Naive thymus-derived CD4-positive, alpha-beta T cell (primary cell): ENCODE data around the gene C9orf72. TPM values are rescaled to one million over a fixed set of nuclear protein-coding genes. Genes with fewer than 3 reads are reported as not detected.

Experiments used
- ATAC-seq: fragments of 150-1000 bp; cut with Tn5 transposase; 2 replicates; pipeline ENCODE4 v1.10.0; 2021; ENCODE audit warnings: mild to moderate bottlenecking, moderate library complexity
- CTCF ChIA-PET: fragments of 350-600 bp; sonication (Branson Sonifier 250); formaldehyde crosslinking; loops from one replicate; lab custom pipeline; 2021; ENCODE audit warnings: antibody characterized with exemption; lab: Charles Lee
- POLR2A ChIA-PET: fragments of 350-600 bp; sonication (Branson Sonifier 250); formaldehyde crosslinking; loops from one replicate; lab custom pipeline; 2021; ENCODE audit warnings: antibody characterized with exemption, inconsistent platforms; lab: Charles Lee
- DNase-seq, 9 donors: peaks; one replicate each; pipeline versions ENCODE4 v3.0.0 to v3.0.0-alpha.2; 2020 to 2022; ENCODE audit warnings: mixed read lengths in 1 of 9
- H3K27ac ChIP-seq: one replicate; pipeline ENCODE4 v1.7.0; 2013; ENCODE audit warnings: mild to moderate bottlenecking, low read depth, low read length, moderate library complexity
- H3K27me3 ChIP-seq, 2 donors: one replicate each; pipeline ENCODE4 v1.7.0; 2013; ENCODE audit warnings: low read length in 2 of 2, mild to moderate bottlenecking in 2 of 2, moderate library complexity in 2 of 2; ENCODE audit not compliant: control insufficient read depth in 2 of 2, insufficient read depth in 2 of 2
- H3K36me3 ChIP-seq, 3 experiments: 1 replicate in 2 of 3; 2 replicates in 1 of 3; pipeline ENCODE4 v1.7.0; 2013; ENCODE audit warnings: low read length in 3 of 3, mild to moderate bottlenecking in 3 of 3, moderate library complexity in 1 of 3; ENCODE audit not compliant: insufficient read depth in 3 of 3, control insufficient read depth in 2 of 3
- H3K4me1 ChIP-seq, 2 donors: one replicate each; pipeline ENCODE4 v1.7.0; 2013; ENCODE audit warnings: low read length in 2 of 2, mild to moderate bottlenecking in 2 of 2, moderate library complexity in 1 of 2; ENCODE audit not compliant: control insufficient read depth in 2 of 2, insufficient read depth in 2 of 2
- H3K4me3 ChIP-seq: 2 replicates; pipeline ENCODE4 v1.7.0; 2013; ENCODE audit warnings: mild to moderate bottlenecking, low read length
- H3K9me3 ChIP-seq, 3 experiments: 1 replicate in 2 of 3; 2 replicates in 1 of 3; pipeline ENCODE4 v1.7.0; 2013; ENCODE audit warnings: low read length in 3 of 3; ENCODE audit not compliant: control insufficient read depth in 2 of 3
- H3K27ac Mint-ChIP-seq, 9 donors: one replicate each; pipeline ENCODE4 v1.8.0; 2020 to 2022; ENCODE audit warnings: mixed read lengths in 9 of 9, mild to moderate bottlenecking in 8 of 9, moderate library complexity in 5 of 9, inconsistent platforms in 2 of 9
- H3K27me3 Mint-ChIP-seq, 5 donors: one replicate each; pipeline ENCODE4 v1.8.0; 2021 to 2022; ENCODE audit warnings: mixed read lengths in 5 of 5, mild to moderate bottlenecking in 1 of 5
- H3K36me3 Mint-ChIP-seq, 5 donors: one replicate each; pipeline ENCODE4 v1.8.0; 2020 to 2022; ENCODE audit warnings: mixed read lengths in 5 of 5, mild to moderate bottlenecking in 3 of 5, inconsistent platforms in 1 of 5
- H3K4me1 Mint-ChIP-seq, 7 donors: one replicate each; pipeline ENCODE4 v1.8.0; 2020 to 2022; ENCODE audit warnings: mixed read lengths in 7 of 7, mild to moderate bottlenecking in 3 of 7, inconsistent platforms in 1 of 7
- H3K4me3 Mint-ChIP-seq, 10 donors: one replicate each; pipeline ENCODE4 v1.8.0; 2020 to 2022; ENCODE audit warnings: mild to moderate bottlenecking in 10 of 10, mixed read lengths in 10 of 10, moderate library complexity in 6 of 10, inconsistent platforms in 2 of 10
- H3K9me3 Mint-ChIP-seq, 11 donors: one replicate each; pipeline ENCODE4 v1.8.0; 2020 to 2022; ENCODE audit warnings: mixed read lengths in 11 of 11, mild to moderate bottlenecking in 4 of 11, inconsistent platforms in 1 of 11, moderate library complexity in 1 of 11
- intact Hi-C, 2 donors: fragments of 100-400 bp; cut with micrococcal nuclease; formaldehyde crosslinking; loops; one replicate each; pipeline ENCODE4 v1.15.1; 2023
- polyA plus RNA-seq, 2 donors: library from polyadenylated mRNA; unstranded; fragments of 300-500 nt; fragmentation: Illumina TruSeq; gene quantifications; one replicate each; pipeline ENCODE4 v1.2.3, GENCODE V29; 2021
- total RNA-seq, 6 experiments: library from RNA in 5 of 6; stranded (reverse) in 5 of 6; gene quantifications; 1 replicate in 5 of 6; 2 replicates in 1 of 6; pipeline ENCODE4 v1.2.3 and lab custom pipeline; 2021 to 2026

C9orf72 gene
- total and polyA plus RNA-seq, 7 experiments from 2014 or later, result 9.2 to 65.8 (median 25.9) TPM

DNA sequence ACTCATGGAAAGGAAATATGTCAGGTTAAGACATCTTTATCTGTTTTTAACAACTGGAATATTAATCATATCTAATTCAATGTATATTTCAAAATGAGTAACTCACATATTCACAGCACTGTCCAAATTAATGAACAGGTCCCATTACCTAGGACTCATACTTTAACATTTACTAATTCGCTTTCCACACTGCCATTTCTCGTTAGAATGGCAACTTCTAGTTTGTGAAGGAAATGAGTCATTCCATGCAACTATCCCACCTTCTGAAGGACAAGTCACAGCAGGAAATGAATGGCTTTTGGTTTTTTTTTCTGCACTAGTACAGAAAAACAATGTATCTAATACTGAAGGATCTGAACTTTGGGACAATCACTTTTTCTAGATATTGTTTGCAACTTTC is 73.8 kb downstream of the C9orf72 start:
- ATAC-seq (peak; percentile 24), DNase-seq (no peak)
- H3K36me3 Mint-ChIP-seq, result peaks cover 0 to 2% (median 0%) of the 10 kb centered on the region in 5 donors
- intact Hi-C loops, result no loop called here
- peak overlapping the region in 1 of 10 donors; percentile 18 for H3K4me3 Mint-ChIP-seq
- CTCF ChIA-PET, result no interaction called here
- H3K27me3 Mint-ChIP-seq, result peaks cover 0 to 3% (median 0%) of the 10 kb centered on the region in 5 donors
- peaks cover 0 to 4% (median 0%) of the 10 kb centered on the region in 11 donors for H3K9me3 Mint-ChIP-seq
- no peaks in the 10 kb centered on the region for H3K36me3 ChIP-seq
- H3K4me3 ChIP-seq, result no peak overlapping the region
- H3K27me3 ChIP-seq, result no peaks in the 10 kb centered on the region
- no peaks in the 10 kb centered on the region for H3K4me1 ChIP-seq
- no peak overlapping the region for H3K27ac Mint-ChIP-seq
- H3K27ac ChIP-seq, result no peak overlapping the region
- H3K9me3 ChIP-seq, result no peaks in the 10 kb centered on the region
- POLR2A ChIA-PET, result no interaction called here
- peaks cover 0 to 15% (median 0%) of the 10 kb centered on the region in 7 donors for H3K4me1 Mint-ChIP-seq

DNA sequence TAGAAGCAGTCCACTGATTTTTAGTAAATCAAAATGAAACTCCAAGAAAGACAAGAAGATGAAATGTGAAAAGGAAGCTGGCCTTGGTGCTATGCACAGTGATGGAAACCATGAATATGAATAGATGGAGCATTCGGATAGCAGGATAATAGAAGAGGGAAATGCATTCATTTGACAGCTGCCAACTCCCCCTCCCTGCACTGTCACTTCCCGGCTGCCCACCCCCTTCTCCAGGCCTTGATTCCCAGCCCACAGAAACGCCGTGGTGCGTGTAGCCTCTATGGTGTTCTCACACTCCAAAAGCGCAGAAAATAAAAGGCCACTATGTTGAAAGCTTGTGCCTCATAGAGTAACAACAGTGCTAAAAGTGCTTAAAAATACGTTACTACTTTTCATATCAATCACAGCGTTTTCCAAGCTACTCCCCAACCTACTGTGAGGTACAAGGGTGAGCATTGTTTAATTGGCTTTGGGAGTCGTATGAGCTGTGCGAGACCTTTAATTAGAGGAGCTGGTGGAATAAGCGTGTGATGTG is 75.3 kb downstream of the C9orf72 start:
- DNase-seq (no peak), ATAC-seq (no peak)
- no peaks in the 10 kb centered on the region for H3K27me3 Mint-ChIP-seq
- H3K4me3 Mint-ChIP-seq, result no peak overlapping the region
- Histone ChIP-seq H3K4me1 (no peaks in the 10 kb centered on the region), H3K9me3 (no peaks in the 10 kb centered on the region), H3K27me3 (no peaks in the 10 kb centered on the region), H3K4me3 (no peak overlapping the region), H3K27ac (no peak overlapping the region), H3K36me3 (no peaks in the 10 kb centered on the region)
- peaks cover 0 to 13% (median 0%) of the 10 kb centered on the region in 7 donors for H3K4me1 Mint-ChIP-seq
- H3K9me3 Mint-ChIP-seq, result peaks cover 0 to 11% (median 5%) of the 10 kb centered on the region in 11 donors
- intact Hi-C loops, result no loop called here
- peaks cover 0 to 4% (median 4%) of the 10 kb centered on the region in 5 donors for H3K36me3 Mint-ChIP-seq
- H3K27ac Mint-ChIP-seq, result no peak overlapping the region
- ChIA-PET POLR2A (no interaction called here), CTCF (no interaction called here)

Other genes starting within 250 kb of the C9orf72 start
- not detected for gene IFNK, start 49.2 kb downstream of the C9orf72 start, total RNA-seq
- gene IFNK, start 49.2 kb downstream of the C9orf72 start, polyA plus RNA-seq, result not detected
- gene MOB3B, start 43.7 kb downstream of the C9orf72 start, total RNA-seq, result 1 to 10 TPM in 2 of 5 experiments, under 1 TPM in 3; 0.29 to 1.8 (median 0.76) TPM
- gene MOB3B, start 43.7 kb downstream of the C9orf72 start, polyA plus RNA-seq, result under 1 TPM in 1 of 2 donors, not detected in 1; 0.07 TPM